IPS-11a (cell line): ENCODE results near the gene ATP2C2.
"Not testable (repeated sequence)": the region's sequence is repeated elsewhere in the genome, so short reads cannot be mapped to it uniquely, and the experiment has no call there.

Source experiments
- H3K4me3 ChIP-seq: one replicate; pipeline ENCODE4 v1.5.1; 2013; ENCODE audit warnings: low read depth, low read length, control low read depth

The ATP2C2 gene

DNA sequence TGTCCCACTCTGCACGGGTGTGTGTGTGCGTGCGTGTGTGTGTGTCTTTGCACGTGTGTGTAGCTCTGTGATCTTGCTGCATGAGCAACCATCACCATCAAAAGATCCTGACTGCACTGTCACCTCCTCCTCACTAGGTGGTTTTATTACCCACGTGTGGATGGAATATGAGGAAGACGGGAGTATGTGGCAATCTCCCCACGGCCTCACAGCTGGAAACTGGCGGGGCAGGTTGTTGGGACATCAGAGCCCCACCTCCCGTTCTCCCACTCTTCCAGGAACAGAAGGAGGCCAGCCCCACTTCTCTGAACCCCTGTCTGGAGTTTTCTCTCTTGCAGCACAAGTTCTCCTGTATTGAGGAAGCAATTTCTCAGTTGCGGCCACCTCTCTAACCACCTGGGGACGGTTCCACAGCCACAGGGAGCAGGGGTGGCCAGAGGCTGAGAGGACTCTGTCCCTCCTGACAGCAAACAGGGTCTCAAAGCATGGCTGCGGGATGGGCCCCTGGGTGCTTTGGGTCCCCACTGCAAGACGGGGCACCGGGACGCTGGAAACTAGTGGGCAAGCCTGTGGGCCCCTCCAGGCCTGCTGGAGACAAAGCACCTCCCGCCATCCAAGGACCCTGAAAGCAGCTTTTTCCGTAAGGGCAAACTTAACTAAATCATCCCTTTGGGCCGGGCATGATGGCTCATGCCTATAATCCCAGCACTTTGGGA lies 27.9 kb upstream of the ATP2C2 start:
- no peak overlapping the region for H3K4me3 ChIP-seq

DNA sequence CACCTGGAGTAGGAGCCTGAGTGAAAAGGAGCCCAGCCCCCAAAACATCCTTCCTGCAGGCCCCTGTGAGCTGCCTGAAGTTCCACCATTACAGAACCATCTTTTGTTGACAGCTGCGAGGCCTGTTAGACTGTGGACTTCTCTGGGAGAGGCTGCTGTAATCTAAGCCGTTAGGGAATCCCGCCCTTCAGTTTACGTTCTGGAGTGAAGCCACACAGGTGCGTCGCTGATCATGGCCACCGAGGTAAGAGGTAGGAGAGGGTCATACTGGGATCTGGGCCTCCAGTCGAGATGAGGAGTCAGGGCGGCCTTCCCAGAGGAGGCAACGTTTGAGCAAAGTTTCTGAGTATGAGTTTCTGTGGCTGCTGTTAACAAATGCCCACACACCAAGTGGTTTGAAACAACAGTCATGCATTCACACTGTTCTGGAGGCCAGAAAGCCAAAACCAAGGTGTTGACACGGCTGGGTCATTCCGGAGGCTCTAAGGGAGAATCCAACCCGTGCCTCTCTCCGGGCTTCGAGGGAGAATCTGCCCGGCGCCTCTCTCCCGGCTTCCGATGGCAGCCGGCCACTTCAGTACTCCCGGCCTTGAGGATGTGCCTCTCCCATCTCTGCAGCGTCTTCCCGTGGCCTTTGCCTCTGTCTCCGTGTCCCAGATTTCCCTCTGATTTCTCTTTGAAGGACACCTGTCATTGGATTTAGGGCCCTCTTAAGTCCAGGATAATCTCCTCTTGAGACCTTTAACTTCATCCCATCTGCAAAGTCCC lies 26.6 kb upstream of the ATP2C2 start:
- no peak overlapping the region for H3K4me3 ChIP-seq

DNA sequence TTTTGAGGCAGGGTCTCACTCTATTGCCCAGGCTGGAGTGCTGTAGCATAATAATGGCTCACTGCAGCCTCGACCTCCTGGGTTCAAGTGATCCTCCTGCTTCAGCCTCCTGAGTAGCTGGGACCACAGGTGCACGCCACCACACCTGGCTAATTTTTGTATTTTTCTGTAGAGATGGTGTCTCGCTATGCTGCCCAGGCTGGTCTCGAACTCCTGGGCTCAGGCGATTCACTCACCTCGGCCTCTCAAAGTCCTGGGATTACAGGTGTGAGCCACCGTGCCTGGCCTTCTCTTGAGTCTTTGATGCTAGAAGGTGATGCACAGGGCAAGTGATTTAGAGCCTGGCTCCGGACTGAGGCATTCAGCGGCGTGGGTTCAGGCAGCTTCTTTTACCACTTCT lies 24.5 kb upstream of the ATP2C2 start:
- not testable (repeated sequence) for H3K4me3 ChIP-seq

DNA sequence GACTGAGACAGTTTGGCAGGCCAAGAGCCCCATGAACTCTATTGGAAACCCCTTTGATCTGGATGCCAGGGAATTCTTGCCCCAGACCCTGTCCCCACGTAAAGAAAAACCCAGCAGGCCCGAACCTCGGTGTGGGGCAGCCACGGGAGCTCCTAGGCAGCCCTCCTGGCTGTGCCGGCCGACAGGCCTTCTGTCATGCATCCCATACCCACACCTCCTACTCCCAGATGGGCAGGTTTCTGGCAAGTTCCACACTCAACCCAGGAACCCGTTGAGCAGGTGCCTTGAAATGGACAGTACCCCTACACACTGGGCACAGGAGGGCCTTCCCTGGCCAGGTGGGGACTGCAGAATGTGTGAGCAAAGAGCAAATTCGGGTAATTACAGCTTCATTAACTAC lies 23.6 kb upstream of the ATP2C2 start:
- H3K4me3 ChIP-seq: no peak overlapping the region

DNA sequence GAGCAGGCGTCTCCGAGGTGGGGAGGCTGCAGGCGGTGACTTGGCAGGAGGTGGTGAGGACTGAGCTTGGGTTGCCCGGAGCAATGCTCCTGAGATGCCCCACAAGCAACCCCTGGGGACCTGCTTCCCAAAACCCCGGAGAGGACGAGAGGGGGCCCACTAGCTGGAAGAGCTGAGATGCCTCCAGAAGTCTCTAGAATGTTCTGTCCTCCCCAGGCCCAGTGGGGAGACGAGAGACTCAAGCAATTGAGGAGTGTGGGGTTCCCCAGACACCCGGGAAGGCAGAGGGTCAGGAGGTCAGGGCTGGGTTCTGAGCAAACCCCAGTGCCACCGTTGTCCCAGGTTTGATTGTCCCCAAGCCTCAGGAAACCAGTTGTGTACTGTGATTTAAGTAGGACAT lies 21.2 kb upstream of the ATP2C2 start:
- H3K4me3 ChIP-seq: no peak overlapping the region

DNA sequence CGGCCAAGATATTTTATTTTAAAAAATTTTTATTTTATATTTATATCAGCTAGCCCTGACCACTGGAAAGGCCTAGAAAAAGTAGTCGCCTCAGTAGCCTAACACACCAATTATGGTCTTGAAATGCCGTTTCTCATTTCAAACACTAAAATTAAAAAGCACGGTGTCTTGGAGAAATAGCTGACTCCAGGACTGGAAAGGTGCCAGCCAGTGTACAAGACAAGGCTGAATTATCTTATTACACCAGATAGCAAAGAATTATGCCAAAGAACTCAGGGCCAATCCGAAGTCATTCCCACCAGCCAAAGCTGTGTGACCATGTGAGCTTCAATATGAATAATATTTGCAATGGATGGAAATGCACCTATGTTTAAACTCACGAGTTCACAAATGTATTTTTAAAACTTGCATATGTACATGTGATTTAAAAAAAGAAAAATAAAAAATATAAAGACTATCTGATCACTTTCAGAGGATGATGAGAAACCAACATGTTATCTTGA lies 19.9 kb upstream of the ATP2C2 start:
- no peak overlapping the region for H3K4me3 ChIP-seq

DNA sequence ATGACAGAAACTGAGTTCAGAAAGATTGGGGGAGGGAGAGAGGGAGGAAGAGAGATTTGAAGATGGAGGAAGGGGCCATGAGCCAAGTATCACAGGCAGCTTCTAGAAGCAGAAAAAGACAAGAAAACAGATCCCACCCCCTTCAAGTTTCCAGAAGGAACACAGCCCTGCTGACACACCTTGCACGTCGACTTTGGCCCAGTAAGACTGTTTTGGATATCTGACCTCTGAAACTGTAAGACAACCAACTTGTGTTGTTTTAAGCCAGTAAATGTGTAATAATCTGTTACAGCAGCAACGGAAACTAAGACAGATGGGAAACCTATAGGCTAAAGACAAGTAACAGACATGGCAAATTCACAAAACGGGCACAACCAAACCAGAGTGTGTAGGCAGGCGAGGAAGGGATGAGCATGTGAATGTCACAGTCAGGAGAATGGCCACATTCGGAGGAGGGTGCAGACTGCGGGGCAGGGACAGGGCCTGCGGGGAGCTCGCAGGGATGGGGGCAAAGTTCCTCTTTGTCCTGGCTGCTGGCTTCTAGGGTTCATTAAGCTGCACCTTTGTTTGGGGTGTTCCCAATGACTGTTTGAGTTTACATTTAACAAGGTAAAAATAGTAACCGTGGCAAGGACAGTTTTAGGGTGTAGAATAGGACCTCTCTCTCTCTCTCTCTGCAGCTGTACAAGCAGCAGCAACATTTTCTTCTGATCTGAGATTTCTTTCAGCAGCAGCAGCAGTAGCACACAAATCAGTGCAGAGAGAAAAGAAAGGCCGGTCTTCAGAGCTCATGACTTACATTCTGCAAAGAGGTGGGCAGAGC lies 18.3 kb upstream of the ATP2C2 start:
- no peak overlapping the region for H3K4me3 ChIP-seq

DNA sequence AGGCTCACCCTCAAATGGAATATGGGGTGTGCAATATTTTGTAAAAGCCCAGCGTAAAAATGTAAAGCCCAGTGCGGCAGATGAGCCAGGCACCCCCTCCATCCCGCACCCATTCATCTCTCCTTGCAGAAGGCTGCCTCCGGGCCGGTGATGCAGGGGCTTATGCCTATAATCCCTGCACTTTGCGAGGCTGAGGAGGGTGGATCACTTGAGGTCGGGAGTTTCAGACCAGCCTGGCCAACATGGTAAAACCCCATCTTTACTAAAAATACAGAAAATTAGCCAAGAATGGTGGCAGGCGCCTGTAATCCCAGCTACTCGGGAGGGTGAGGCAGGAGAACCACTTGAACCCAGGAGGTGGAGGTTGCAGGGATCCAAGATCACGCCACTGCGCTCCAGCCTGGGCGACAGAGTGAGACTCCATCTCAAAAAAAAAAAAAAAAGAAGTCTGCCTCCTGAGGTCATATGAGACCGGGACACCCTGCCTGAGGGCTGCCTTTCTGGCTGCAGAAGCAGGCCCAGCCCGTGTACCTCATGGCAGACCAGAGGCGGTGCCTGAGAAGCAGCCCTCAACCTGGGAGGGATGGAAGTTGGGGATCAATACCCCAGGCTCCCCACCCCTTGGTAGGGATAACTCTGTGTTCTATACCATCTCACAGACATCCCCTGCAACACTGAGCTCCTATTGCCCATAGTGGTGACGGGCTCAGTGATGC lies 17.5 kb upstream of the ATP2C2 start:
- no peak overlapping the region for H3K4me3 ChIP-seq

DNA sequence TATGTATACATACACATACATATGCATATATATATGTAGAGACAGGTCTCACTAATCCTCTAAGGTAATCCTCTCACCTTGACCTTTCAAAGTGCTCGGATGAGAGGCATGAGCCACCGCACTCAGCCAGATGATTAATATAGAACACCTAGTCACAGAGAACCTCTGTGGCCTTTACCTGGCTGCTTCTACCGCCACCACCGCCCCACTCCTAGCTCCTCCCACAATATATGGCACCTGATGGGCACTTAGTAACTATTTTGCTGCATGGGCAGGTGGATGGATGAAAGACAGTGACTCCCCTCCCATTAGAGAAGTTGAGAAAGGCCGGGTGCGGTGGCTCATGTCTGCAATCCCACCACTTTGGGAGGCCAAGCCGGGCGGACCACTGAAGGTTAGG lies 16.7 kb upstream of the ATP2C2 start:
- no peak overlapping the region for H3K4me3 ChIP-seq

DNA sequence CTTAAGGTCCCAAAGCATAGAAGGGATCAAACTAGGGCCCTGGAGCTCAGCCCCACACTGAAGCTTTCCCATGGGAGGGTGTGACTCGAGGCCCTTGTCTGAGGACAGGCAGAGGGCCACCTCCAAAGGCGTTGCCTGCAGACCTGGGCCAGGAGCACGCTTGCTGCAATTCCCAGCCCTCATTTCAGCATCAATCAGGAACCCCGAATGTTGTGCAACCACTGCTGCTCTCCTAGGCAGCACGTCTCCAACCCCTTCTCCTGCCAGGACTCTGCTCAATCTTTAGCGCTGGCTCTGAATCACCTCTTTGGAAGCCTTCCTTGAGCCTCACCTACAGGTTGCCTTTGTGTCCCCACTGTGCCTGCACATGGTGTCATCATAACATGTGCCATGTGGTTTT lies 14.0 kb upstream of the ATP2C2 start:
- no peak overlapping the region for H3K4me3 ChIP-seq

DNA sequence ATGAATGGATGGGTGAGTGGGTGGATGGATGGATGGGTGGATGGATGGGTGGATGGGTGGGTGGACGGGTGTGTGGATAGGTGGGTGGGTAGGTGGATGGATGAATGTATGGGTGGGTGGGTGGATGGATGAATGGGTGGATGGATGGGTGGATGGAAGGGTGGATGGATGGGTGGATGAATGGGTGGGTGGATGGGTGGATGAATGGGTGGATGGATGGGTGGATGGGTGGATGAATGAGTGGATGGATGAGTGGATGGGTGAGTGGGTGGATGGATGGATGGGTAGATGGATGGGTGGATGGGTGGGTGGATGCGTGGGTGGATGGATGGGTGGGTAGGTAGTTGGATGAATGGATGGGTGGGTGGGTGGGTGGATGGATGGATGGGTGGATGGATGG lies 13.2 kb upstream of the ATP2C2 start:
- H3K4me3 ChIP-seq: no peak overlapping the region

DNA sequence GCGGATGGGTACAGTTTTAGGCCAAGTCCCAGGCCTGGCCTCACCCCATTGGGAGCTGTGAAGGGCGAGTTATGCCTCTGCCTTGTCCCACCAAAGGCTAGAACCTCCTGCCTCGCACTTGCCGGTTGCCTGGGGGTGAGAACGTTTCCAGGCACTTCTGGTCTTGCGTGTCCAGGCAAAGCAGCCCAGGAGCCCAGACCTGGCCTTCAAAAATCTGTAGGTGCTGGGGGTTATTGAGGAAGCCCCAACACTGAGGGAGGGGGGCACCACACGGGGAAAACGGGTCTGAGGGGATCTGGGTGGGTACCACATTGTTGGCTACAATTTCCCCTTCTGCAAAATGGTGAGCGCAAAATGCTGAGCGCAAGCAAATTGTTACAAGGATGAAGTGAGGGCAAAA lies 12.2 kb upstream of the ATP2C2 start:
- H3K4me3 ChIP-seq: no peak overlapping the region

DNA sequence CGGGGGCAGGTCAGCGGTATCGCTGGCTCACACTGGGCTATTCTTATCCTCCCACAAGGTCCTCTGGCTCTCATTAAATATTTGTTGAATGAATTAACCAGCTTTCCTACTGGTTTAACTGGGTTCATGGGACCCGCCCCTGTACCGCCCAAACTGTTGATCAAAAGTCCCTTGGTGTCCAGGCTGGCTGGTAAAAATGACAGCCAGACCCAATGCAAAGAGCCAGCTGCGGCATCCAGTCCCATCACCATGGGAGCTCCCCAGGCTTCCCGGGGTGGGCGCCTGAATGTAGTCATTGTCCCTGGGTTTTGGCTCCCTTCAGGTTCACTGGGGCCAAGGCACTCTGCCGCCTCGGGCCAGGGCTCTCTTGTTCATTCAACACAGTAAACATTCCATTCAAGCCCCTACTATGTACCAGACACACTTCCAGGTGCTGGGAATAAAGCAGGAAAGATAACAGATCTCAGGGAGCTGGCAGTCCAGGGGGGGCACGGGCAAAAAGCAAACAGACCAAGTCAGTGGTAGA lies 11.7 kb upstream of the ATP2C2 start:
- no peak overlapping the region for H3K4me3 ChIP-seq

DNA sequence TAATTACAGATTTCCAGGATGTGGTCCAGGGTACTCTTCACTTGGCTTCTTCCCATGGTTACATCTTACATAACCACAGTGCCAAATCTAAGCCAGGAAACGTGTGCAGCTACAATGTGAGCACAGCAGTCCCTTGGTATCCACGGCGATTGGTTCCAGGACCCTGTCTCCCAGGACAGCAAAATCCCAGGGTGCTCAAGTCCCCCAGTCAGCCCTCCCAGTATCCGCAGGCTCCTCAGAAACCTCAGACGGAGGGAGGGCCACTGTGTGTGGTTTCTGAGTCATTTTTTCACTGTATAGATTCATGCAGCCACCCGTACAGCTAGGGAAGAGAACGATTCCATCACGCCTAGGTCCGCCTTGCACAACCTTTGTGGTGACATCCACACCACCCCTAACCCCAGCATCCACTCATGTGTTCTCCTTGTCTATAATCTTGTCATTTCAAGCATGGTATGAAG lies 11.1 kb upstream of the ATP2C2 start:
- H3K4me3 ChIP-seq: no peak overlapping the region

DNA sequence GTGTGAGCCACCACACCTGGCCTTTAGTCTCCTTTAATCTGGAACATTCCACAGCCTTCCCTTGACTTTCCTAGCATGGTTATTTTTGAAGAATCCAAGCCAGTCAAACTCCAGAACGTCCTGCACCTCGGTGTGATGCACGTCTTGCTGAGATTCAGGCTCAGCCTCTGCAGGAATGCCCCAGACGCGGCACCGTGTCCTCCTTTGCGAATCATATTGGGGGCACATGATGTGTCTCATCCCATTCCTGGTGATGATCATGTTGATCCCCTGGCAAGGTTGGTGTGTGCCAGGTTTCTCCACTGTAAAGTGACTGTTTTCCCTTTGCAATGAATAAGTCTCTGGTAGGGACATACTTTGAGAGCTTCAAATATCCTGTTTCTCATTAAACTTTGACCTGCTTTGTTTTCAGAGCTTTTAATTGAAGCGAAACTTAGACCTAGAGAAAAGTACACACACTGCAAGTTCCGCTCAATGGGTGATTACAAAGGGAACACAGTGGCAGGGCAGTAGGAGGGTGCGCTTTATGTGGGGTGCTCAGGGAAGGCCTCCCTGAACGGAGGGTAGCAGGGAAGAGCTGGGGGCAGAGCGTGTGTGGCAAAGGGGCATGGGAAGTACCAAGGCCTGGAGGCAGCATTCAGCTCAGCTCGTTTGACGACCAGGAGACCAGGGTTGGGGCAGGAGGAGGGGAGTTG lies 9.6 kb upstream of the ATP2C2 start:
- no peak overlapping the region for H3K4me3 ChIP-seq

DNA sequence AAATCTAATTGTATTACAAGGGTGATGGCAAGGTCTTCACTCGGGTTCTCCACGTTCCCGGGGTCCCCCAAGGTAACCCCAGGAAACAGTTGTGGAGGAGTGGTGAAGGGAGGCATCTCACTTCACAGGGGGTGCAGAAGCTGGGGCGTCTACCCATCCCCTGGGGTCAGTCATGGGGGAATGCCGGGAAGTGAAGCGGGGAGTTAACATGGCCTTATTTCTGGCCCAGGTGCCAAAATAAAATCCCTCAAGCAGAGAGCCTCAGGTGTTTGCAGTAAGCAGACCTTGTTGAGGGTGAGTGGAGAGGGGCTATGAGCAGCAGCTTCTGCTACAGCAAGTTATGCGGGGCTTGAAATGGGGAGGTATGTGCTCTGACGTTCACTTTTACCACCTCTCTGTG lies 9.0 kb upstream of the ATP2C2 start:
- H3K4me3 ChIP-seq: no peak overlapping the region

DNA sequence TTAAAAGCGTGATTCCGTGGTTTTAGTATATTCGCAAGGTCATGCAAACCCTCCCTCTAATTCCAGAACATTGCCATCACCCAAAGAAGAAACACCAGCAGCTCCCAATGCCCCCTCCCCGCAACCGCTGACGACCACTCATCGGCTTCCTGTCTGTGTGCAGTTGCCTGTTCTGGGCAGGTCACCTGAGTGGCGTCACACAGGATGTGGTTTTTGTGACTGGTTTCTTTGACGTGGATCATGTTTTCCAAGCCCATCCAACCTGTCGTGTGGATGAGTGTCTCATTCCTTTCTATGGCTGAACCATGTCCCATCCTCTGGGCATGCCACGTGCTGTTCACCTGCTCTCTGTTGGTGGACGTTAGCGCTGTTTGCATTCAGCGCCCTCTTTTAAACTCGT lies 8.2 kb upstream of the ATP2C2 start:
- H3K4me3 ChIP-seq: no peak overlapping the region

DNA sequence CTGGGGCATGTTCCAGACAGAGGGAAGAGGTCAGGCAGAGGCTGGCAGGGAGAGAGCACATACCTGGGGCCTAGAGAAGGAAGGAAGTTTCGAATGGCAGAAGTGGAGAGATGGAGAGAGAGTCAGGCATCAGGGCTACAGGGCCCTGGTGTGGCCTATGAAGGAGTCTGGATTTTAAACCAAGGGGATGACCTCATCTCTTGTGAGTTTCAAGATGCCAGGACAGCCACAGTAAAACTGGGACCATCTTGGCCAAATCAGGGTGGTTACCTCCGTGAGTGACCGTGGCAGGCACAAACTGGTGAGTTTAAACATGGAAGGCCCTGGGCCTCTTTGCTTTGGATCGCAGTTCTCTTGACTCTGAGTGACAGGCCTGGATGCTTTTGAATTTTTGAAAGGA lies 7.6 kb upstream of the ATP2C2 start:
- no peak overlapping the region for H3K4me3 ChIP-seq

DNA sequence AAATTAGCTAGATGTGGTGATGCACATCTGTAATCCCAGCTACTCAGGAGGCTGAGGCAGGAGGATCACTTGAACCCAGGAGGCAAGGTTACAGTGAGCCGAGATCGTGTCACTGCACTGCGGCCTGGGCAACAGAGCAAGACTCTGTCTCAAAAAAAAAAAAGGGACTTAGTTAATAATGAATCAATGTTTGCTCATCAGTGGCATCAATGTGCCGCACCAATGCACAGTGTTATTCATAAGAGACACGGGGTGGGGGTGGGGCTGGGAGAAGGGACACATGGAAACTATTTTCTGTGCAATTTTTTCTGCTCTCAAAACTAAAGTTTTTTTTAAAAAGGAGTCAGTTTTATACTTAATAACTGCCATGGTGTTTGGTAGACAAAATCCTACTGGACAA lies 6.8 kb upstream of the ATP2C2 start:
- H3K4me3 ChIP-seq: no peak overlapping the region

DNA sequence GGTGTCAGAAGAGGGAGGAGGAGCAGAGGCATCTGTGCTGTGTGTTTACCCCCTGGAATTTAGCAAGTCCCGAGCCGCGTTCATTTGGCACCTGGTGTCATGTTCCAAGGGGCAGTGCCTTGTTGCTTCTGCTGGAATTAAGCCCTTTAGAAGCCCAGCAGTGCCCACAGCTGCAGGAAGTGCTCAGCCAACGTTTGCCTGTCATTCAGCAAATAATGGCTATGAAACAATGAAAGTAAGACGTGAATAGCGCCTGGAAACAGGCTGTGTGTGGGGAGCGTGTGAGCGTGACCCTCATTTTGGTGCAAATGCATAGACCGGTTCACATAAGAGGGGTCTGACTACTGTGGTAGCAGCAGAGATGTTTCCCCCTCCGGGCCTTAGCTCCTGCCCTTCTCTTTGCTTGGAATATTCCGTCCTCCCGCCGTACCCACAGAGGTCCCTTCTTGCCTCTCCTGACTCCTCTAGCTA lies 5.8 kb upstream of the ATP2C2 start:
- H3K4me3 ChIP-seq: no peak overlapping the region
